Measurements from ENCODE around the gene AFTPH. TPM values are rescaled to one million over a fixed set of nuclear protein-coding genes. Genes with fewer than 3 reads are reported as not detected.

AFTPH gene
- total and polyA plus RNA-seq, 9 of the 15 experiments (the other 6 are each of a cell fraction or from before 2014, with no cell fraction given): 8.0 to 26.2 (median 13.8) TPM

GRCh38 chr2:64606479-64607363 is 82.6 kb downstream of the AFTPH start (continued):
- no peak for TF ChIP-seq CUX1 (CRISPR knock-in tag; IDR thresholded peaks at IDR 0.05)
- TF ChIP-seq MIER1 (IDR thresholded peaks at IDR 0.05; ENCODE audit: low read depth): no peak
- no peak for TF ChIP-seq ZBTB40 (IDR thresholded peaks at IDR 0.05)
- no peak for TF ChIP-seq ZBTB40 (CRISPR knock-in tag; IDR thresholded peaks at IDR 0.05)
- TF ChIP-seq ZNF24 (IDR thresholded peaks at IDR 0.05): peak; percentile 85
- TF ChIP-seq DEAF1 (CRISPR knock-in tag; IDR thresholded peaks at IDR 0.05): no peak
- TF ChIP-seq UBTF (IDR thresholded peaks at IDR 0.05; ENCODE audit: borderline replicate concordance in 1 of 2, low read depth in 2 of 2, low read length in 2 of 2): no peak

All from K562 (cell line).